Hematopoietic multipotent progenitor cell (in vitro differentiated cells): ENCODE data around the gene PAX2. TPM values are rescaled to one million over a fixed set of nuclear protein-coding genes. Genes with fewer than 3 reads are reported as not detected.

Source experiments
- DNase-seq, 3 donors: peaks; one replicate each; pipeline ENCODE4 v3.0.0-alpha.2; 2011 to 2015; ENCODE audit warnings: low read depth in 2 of 3, low spot score in 2 of 3
- total RNA-seq: library from RNA; depleted of rRNA; stranded (reverse); fragments of >200 nt; gene quantifications from one replicate; pipeline ENCODE4 v1.2.3, GENCODE V29; 2012

Gene PAX2
- total RNA-seq, 1 donor: not detected

DNA sequence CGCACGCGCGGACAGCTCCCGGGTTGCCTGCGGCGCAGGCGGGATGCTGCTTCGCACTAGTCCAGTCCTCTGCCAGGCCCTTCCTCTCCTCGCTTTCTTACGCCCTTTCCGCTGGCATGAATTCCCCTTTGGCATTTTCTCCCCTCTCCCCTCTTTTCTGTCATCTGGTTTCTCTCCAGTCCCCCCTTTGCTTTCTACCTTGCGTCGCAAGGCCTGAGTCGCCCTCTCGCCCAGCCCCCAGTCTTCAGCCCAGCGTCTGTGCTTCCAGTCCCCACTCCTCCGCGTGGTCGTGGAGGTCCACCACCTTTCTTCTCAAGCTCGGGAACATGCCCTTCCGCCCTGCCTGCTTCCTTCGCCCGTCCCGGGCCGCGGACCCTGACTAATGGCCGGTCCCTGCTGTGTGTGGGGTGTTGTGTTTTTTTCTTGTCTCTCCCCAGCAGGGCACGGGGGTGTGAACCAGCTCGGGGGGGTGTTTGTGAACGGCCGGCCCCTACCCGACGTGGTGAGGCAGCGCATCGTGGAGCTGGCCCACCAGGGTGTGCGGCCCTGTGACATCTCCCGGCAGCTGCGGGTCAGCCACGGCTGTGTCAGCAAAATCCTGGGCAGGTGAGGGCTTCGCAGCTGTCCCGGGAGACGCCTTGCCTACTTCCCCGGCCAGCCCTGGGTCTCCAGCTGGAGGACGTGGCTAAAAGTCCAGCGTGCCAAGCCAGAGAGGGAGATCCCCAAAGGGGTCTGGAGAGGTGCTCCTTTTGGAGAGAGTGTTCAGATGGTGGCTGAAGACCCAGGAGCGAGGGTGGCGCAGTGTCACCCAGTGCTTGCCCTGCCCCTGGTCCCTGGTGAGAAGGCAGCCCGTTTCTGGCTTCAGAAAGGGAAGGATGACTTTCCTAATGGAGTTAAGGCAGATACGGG, 4.2 kb downstream of the PAX2 start:
- DNase-seq: no peak

DNA sequence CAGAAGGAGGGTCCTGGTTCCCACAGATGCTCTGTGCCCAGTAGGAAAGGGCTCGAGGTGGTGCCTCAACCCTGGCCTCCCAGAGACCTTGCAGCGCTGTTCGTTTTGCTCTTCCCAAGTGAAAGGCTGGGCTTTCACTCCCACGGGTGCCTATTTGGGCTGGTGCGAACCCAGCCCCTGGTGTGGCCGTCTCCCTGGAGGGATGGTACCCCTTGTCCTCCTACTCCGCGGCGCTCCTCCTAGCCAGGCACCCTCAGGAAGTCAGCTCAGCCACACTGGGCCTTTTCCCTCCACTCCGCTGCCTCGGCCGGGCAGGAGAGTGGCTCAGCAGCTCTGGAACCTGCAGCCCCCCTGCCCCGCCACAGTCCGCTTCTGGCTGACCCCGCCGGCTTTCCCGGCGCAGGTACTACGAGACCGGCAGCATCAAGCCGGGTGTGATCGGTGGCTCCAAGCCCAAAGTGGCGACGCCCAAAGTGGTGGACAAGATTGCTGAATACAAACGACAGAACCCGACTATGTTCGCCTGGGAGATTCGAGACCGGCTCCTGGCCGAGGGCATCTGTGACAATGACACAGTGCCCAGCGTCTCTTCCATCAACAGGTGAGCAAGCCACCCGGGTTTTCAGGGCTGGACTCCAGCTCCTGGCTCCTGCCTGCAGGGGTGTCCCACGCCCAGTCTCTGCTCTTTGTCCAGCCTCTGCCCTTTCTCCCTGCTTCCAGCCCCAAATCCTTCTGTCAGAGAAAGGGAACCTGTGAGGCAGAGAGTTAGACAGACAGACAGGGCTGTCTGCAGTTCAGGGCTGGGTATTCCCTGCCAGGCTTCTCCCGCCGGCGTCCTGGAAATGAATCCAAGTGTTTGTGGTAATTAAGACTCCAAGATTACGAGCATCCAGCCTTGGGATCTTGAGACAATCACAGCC, 5.2 kb downstream of the PAX2 start:
- no peak for DNase-seq

DNA sequence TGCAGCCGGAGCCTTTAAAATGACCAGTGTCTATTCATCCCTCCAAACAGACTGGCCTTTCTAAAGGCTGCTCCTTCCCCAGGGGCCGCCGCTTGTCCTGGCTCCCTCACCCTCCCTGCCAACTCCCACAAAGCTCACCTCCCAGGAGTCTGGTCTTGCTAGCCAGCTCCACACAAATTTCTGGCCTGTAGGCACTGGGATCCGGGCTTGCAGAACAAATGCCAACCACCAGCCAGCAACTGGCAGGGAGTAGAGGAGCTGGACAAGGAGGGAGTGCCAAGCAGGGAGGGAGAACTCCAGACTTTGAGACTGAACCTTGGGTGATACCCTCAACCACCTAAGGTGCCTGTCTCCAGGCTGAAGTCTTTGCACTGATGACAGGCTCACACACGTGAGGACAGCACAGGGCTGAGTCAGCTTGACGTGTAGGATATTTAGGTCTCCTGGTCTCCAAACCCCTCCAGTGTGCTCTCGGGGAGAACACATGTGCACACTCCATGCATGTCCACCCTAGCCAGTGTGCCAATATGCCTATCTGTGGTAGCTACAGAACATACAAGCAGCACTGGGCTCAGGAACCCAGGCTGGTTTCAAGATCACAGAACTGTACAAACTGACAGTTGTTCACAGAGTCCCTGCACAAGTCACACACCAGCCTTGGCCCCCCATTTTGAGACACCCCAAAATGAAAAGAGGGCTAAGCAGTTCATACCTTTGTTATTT, 6.0 kb downstream of the PAX2 start:
- no peak for DNase-seq

DNA sequence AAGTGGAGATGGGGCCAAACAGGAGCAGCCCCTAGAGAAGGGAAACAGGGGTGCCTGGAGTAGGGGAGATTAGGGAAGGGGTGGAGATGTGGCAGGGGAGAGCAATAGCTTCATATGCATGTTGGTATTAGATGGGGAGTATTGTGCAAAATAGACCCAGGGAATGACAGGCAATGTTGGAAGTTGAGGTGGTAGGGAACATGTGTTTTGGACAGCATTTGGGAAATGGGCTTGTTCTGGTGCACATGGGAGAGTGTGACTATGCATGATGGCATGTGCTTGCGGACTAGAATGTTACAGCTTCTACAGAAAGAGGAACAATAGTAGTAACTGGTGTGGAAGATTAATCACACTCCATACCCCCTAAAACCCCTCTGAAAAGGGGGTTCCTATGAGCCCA, 10.4 kb downstream of the PAX2 start:
- no peak for DNase-seq

DNA sequence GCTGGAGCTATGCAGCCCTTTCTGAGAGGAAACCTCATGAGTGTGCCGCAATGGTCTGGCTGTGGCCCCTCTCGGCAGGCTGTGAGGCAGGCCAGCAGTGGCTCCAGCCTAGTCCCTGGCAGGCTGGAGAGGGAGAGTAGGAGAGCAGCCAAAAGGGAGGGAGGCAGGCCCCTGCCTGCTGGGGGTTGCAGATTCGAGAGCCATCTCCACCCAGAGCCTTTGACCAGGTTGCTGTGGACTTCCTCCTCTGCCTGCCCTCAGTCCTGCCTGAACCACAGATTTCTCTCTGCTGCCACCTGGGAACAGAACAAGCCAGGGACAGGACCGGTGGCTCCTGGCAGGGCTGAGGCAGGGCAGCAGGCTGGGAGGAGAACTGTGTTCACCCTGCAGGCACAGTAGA, 13.9 kb downstream of the PAX2 start:
- no peak for DNase-seq

DNA sequence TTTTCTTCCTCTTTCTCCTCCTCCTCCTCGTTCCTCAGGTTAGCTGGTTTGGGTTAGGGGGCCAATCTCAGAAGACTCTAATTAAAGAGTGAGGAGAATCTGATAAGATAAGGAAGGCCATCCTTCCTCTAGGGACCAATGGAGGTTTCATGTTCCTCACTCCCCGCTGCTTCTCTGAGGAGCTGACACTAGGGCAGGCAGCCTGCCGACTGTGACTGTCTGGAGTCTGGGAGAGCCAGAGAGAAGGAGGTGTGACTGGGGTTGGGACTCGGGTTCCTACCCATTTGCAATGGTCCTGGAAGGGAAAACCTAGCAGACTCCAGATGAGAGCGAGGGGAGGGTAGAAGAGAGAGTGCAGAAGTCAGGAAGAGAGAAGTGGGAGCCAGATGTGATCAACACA, 15.3 kb downstream of the PAX2 start:
- no peak for DNase-seq

DNA sequence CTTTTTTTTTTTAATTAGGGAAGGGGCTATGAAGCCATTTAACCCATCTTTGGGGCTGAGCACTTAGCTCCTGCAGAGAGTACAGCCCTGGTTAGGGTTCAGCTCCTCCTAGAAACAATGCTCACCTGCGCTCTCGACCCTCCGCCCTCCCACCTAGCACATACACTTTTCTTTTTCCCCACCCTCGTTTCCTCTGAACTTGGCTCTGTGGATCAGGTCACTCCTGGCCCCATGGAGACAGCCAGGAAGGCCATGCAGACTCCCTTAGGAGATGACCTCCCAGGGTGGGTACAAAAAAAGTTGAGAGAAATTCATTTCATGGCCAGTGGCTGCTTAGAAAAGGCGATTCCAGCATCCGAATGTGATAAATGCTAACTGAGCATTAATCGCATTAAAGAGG, 15.8 kb downstream of the PAX2 start:
- DNase-seq: no peak

DNA sequence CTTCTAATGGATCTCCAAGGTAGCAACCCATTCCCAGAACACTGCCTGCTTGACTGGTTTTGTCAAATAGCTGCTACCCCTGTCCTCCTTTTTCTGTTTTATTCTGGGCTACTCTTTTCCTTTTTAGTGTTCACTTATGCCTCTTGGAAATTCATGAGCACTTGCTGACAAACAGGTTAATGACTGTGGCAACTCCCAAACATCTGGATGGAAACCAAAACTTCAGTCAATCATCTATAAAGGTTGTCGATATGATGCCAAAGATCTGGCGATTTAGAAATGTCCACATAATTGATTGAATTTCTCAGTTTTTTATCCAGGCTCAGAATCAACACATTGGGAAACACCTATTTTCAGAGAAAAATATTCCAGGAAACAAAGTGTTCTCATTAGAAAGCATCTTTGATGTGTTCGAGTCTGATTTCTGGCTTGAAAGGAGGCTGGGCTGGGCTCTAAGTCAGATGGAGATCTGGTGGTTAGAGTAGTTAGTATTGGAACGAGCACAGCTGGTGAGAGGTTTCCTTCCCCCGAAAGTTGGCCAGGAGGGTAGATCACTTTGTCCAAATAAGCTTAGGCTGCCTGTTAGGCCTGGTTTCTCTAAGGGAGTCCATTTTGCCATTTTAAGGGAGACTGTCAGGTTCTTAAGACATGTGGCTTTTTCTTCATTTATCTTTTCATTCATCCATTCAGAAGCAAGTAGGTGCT, 17.8 kb downstream of the PAX2 start:
- no peak for DNase-seq

DNA sequence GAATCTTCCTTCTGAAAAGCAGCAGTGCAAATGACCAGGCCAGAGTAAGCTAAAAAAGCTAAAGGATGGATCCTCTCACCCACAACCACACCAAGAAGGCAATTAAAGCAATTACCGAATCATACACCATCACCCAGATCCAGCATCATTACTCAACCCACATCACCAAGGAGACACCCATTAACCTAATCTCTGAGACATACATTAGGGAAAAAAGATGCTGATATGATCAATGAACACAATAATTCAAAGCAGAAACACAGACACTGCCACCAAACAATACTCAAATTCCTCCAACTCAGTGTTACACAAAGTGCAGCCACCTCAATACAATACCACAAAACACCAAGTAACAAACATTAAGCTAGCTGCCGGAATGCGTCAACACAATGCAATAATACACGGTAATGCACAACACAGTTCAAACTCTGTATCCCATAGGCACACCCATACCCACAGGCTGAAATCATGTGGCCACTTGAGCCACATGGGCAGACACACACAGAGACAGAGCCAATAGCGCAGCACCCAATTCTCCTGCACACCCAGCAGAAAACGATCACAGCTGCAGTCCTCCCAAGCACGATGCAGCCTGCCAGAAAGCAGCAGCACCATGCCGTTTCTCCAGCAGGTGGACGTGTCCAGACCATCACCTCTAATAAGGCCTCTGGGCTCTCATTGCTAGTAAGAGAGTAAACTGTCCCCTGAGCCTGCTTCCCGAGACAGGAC, 21.5 kb downstream of the PAX2 start:
- DNase-seq: no peak

DNA sequence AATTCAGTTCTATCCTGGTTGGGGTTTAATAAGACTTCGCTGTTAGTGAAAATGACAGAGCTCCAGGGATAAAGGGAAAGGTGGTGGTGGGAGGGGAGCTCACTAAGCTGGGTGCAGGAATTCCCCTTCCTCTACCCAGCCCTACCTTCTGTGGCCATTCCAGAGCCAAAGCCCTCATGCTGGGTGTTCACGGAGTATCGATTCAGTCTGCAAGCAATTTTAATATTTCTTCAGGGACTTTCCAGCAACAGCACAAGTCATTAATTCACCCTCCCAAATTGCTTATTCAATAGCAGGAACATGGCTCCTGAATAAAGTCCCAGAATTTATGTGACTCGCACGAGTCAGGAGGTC, 22.0 kb downstream of the PAX2 start:
- DNase-seq: no peak

DNA sequence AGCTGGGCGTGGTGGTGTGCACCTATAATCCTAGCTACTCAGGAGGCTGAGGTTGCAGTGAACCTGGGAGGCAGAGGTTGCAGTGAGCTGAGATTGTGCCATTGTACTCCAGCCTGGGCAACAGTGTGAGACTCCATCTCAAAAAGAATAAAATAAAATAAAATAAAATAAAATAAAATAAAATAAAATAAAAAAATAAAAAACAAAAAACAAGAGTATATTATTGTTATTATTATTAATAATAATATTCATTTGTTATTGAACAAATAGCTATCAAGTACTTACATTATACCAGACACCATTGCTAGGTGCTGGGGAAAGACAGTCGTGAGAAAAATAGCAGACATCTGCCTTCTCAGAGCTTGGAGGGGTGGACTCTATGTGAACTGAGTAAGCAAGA, 24.1 kb downstream of the PAX2 start:
- DNase-seq: no peak

DNA sequence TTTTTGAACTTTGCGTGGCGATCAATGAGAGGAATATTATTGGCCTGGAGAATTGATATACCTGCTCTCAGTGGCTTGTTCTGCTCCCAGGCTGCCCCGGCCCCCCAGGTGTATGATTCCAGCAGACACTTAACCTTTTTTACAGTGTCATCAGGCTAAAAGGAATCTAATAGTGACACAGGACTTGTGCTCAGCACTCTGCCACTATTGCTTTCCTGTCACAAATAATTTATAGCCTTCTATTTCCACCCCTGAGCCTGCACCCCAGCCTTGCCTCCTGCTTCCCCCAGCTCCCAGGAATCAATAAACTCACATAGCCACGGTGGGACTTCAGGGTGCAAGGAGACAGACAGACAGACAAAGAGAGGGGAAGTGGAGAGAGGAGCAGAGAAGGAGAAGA, 28.3 kb downstream of the PAX2 start:
- no peak for DNase-seq

DNA sequence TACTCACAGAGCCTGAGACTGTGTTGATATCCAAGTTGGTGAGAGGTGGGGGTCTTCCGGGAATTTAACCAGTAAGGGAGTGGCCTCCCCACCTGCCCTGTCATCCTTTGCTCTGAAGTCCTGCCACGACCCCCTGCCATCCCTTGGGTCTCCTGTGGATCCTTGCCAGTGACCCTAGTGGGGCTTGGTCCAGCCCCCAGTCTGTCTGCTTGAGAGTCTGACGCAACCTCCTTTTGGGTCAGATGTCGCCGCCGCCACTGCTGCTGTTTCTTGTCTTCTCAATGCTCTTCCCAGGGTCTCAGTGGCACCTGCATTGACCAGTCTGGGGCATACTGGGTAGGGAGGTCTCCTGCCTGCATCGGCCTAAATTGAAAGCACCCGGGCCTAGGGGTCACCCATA, 28.8 kb downstream of the PAX2 start:
- DNase-seq: no peak

DNA sequence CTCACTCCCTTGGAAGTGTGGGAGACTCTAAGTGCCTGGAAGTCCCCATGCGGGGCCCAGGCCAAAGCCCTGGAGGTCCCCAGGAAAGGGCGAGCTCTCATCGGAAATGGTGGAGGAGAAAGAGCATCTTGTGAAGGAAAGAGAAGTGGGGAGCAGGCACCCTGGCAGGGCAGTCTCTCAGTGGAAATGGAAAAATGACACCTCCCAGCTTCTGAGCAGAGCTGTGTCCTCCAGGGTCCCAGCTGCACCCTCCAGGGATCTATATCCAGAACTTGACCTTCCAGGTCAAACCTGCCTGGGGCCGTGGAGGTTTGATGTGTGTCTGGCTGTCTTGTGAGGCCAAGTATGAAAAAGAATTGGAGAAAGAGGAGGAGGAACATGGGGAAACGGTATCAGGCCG, 29.5 kb downstream of the PAX2 start:
- no peak for DNase-seq

DNA sequence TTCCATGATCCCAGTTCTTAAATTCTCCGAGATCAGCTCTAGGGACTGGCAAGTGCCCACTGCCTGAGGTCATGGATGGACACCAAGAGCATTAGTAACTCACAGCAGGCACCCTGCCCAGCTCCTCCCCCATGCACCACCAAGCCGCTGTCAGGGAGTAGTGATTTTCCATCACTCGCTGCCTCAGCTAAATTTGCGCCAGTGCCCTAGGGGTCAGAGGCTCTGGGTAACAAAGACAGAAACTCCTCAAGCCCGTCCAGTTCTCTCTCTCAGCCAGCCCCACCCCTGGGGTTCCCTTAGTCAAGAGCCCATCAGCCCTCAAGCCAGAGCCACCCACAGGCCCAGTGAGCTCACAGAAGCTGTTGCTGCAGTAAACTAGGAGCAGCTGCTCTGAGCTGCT, 30.0 kb downstream of the PAX2 start:
- DNase-seq: no peak

DNA sequence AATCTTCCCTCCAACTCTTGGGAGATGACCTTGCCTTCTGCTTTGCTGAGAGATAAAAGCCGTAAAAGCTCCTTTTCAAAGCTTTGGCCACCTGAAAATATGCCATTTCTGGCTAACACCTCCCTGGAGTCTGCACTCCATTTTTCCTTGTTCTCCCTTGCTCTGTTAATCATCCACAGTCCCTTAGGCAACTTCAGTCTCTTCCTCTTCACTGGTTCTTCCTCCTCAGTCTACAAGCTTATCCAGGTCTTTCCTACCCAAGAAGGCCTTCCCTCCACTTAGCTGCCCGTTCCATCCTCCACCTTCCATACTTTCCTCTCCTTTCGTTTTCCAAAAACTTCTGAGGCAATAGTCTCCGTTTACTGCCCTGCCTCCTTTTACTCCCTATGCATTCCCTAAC, 30.5 kb downstream of the PAX2 start:
- no peak for DNase-seq

DNA sequence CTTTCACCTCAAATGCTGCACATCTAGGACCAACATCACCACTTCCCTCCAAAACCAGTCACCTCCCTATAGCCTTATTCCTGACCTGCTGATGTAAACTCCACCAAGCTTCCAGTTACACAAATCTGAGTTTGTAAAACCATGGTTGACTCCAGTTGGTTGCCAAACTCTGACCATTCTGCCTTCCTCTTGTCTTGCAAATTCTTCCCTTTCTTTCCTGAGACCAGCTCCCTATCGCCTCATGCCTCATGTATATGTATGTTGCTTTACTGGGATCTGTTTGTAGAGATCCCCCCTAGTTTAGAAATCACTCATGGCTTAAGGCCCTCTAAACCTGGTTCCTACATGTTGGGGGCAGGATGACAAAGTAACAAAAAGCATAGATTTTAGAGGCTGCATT, 31.3 kb downstream of the PAX2 start:
- DNase-seq: no peak

DNA sequence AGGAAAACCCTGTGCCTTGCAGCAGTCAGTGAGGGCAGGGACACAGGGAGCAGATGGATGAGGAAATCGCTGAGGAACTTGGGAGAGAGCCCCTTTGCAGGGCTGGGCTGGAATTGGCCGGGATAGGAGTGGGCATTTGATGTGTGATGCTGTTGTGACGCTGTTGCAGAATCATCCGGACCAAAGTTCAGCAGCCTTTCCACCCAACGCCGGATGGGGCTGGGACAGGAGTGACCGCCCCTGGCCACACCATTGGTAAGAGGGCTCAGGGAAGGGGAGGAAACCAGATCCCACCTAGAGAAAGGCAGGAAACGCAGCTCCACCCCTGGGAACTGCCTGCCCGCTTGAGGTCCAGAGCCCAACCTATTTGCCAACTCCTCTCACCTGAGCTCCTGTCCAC, 33.9 kb downstream of the PAX2 start:
- DNase-seq: no peak

DNA sequence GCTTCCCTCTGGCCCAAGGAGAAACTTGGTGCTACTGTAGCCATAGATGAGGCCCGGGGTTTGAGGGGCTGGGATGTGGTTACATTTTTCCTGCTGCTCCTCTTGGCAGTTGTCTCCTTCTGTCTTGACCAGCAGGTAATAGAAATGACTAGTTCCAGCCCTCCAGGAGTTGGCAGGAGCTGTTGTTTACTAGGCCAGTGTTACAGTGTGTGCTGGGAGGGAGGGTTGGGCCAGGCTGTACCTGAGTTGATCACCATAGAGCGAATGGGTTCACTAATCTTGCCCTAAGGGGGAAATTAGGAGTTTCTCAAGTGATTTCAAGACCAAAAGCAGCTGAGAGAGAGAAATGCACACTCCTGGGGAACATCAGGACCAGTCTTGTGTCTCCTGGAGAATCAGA, 34.9 kb downstream of the PAX2 start:
- DNase-seq: no peak

DNA sequence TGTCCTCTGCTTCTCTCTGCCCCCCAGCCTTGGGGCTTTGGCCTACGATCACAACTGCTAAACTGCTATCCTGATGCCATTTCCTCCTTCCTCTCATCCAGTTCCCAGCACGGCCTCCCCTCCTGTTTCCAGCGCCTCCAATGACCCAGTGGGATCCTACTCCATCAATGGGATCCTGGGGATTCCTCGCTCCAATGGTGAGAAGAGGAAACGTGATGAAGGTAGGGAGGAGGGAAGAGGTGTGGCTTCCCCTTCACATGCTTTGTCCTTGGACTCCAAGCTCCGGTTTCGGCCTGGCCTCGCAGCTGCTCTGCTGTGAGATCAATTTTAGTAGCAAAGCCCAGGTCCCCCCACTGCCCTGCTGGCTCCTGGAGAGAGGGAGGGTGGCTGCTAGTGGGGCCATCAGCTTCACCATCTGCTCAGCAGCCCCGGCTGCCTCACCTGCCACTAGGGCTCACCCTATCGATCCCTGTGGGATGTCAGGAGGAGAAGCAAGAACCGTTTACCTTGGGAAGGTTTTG, 35.8 kb downstream of the PAX2 start:
- DNase-seq: no peak
